ENCODE data around the gene OGDH.

OGDH gene

GRCh38 chr7:44621750-44622103 lies 15.3 kb downstream of the OGDH start:
- no peak overlapping the region for H3K4me3 Mint-ChIP-seq
- peaks cover 39% of the 10 kb centered on the region for H3K36me3 Mint-ChIP-seq (ENCODE audit: low read depth)
- H3K27ac Mint-ChIP-seq, result no peak overlapping the region
- H3K27me3 Mint-ChIP-seq (ENCODE audit: low read depth), result no peaks in the 10 kb centered on the region
- peaks cover 77% of the 10 kb centered on the region for H3K4me1 Mint-ChIP-seq (ENCODE audit: low read depth)
- H3K9me3 Mint-ChIP-seq, result no peaks in the 10 kb centered on the region

- peak overlapping the region; percentile 94 for H3K27ac Mint-ChIP-seq
- no peaks in the 10 kb centered on the region for H3K27me3 Mint-ChIP-seq (ENCODE audit: low read depth)
- H3K36me3 Mint-ChIP-seq (ENCODE audit: low read depth), result peaks cover 39% of the 10 kb centered on the region
- H3K4me3 Mint-ChIP-seq, result peak overlapping the region; percentile 78
- peaks cover 70% of the 10 kb centered on the region for H3K4me1 Mint-ChIP-seq (ENCODE audit: low read depth)
- no peaks in the 10 kb centered on the region for H3K9me3 Mint-ChIP-seq
Observed at GRCh38 chr7:44622342-44623151, 16.1 kb downstream of the OGDH start.

- H3K9me3 Mint-ChIP-seq, result no peaks in the 10 kb centered on the region
- no peaks in the 10 kb centered on the region for H3K27me3 Mint-ChIP-seq (ENCODE audit: low read depth)
- H3K4me1 Mint-ChIP-seq (ENCODE audit: low read depth), result peaks cover 58% of the 10 kb centered on the region
- peaks cover 36% of the 10 kb centered on the region for H3K36me3 Mint-ChIP-seq (ENCODE audit: low read depth)
- H3K4me3 Mint-ChIP-seq, result peak overlapping the region; percentile 64
- H3K27ac Mint-ChIP-seq, result peak overlapping the region; percentile 94
Observed at GRCh38 chr7:44624318-44624717, 17.9 kb downstream of the OGDH start.

- Mint-ChIP-seq H3K27me3 (ENCODE audit: low read depth) (no peaks in the 10 kb centered on the region), H3K27ac (peak overlapping the region; percentile 62), H3K9me3 (no peaks in the 10 kb centered on the region), H3K4me1 (ENCODE audit: low read depth) (peaks cover 61% of the 10 kb centered on the region), H3K4me3 (no peak overlapping the region), H3K36me3 (ENCODE audit: low read depth) (peaks cover 44% of the 10 kb centered on the region)
Observed at GRCh38 chr7:44625526-44626471, 19.4 kb downstream of the OGDH start.

GRCh38 chr7:44626620-44627019 lies 20.2 kb downstream of the OGDH start:
- peaks cover 64% of the 10 kb centered on the region for H3K4me1 Mint-ChIP-seq (ENCODE audit: low read depth)
- H3K36me3 Mint-ChIP-seq (ENCODE audit: low read depth), result peaks cover 41% of the 10 kb centered on the region
- H3K4me3 Mint-ChIP-seq, result no peak overlapping the region
- H3K27ac Mint-ChIP-seq, result no peak overlapping the region
- no peaks in the 10 kb centered on the region for H3K9me3 Mint-ChIP-seq
- no peaks in the 10 kb centered on the region for H3K27me3 Mint-ChIP-seq (ENCODE audit: low read depth)

GRCh38 chr7:44629829-44630522 lies 23.5 kb downstream of the OGDH start:
- Mint-ChIP-seq H3K4me1 (ENCODE audit: low read depth) (peaks cover 58% of the 10 kb centered on the region), H3K27ac (peak overlapping the region; percentile 62), H3K9me3 (no peaks in the 10 kb centered on the region), H3K36me3 (ENCODE audit: low read depth) (peaks cover 40% of the 10 kb centered on the region), H3K27me3 (ENCODE audit: low read depth) (no peaks in the 10 kb centered on the region), H3K4me3 (no peak overlapping the region)

GRCh38 chr7:44630792-44631457 lies 24.5 kb downstream of the OGDH start:
- H3K36me3 Mint-ChIP-seq (ENCODE audit: low read depth), result peaks cover 38% of the 10 kb centered on the region

GRCh38 chr7:44631458-44632115 lies 25.2 kb downstream of the OGDH start:
- peaks cover 58% of the 10 kb centered on the region for H3K4me1 Mint-ChIP-seq (ENCODE audit: low read depth)
- H3K4me3 Mint-ChIP-seq, result peak overlapping the region; percentile 70
- H3K27ac Mint-ChIP-seq, result peak overlapping the region; percentile 95
- no peaks in the 10 kb centered on the region for H3K9me3 Mint-ChIP-seq
- peaks cover 36% of the 10 kb centered on the region for H3K36me3 Mint-ChIP-seq (ENCODE audit: low read depth)
- no peaks in the 10 kb centered on the region for H3K27me3 Mint-ChIP-seq (ENCODE audit: low read depth)

More at GRCh38 chr7:44630792-44631457, 24.5 kb downstream of the OGDH start:
- Mint-ChIP-seq H3K27me3 (ENCODE audit: low read depth) (no peaks in the 10 kb centered on the region), H3K27ac (peak overlapping the region; percentile 95), H3K9me3 (no peaks in the 10 kb centered on the region), H3K4me3 (no peak overlapping the region), H3K4me1 (ENCODE audit: low read depth) (peaks cover 57% of the 10 kb centered on the region)

GRCh38 chr7:44632196-44632595 lies 25.8 kb downstream of the OGDH start:
- H3K27me3 Mint-ChIP-seq (ENCODE audit: low read depth), result no peaks in the 10 kb centered on the region
- H3K4me3 Mint-ChIP-seq, result no peak overlapping the region
- H3K36me3 Mint-ChIP-seq (ENCODE audit: low read depth), result peaks cover 39% of the 10 kb centered on the region
- H3K27ac Mint-ChIP-seq, result peak overlapping the region; percentile 95
- H3K4me1 Mint-ChIP-seq (ENCODE audit: low read depth), result peaks cover 64% of the 10 kb centered on the region
- H3K9me3 Mint-ChIP-seq, result no peaks in the 10 kb centered on the region

- Mint-ChIP-seq H3K27ac (peak overlapping the region; percentile 92), H3K9me3 (no peaks in the 10 kb centered on the region), H3K4me3 (peak overlapping the region; percentile 53), H3K27me3 (ENCODE audit: low read depth) (no peaks in the 10 kb centered on the region), H3K36me3 (ENCODE audit: low read depth) (peaks cover 46% of the 10 kb centered on the region), H3K4me1 (ENCODE audit: low read depth) (peaks cover 73% of the 10 kb centered on the region)
Observed at GRCh38 chr7:44633254-44634186, 27.1 kb downstream of the OGDH start.

GRCh38 chr7:44634187-44634838 lies 27.9 kb downstream of the OGDH start:
- Mint-ChIP-seq H3K36me3 (ENCODE audit: low read depth) (peaks cover 43% of the 10 kb centered on the region), H3K4me3 (peak overlapping the region; percentile 53), H3K4me1 (ENCODE audit: low read depth) (peaks cover 77% of the 10 kb centered on the region), H3K9me3 (no peaks in the 10 kb centered on the region), H3K27me3 (ENCODE audit: low read depth) (no peaks in the 10 kb centered on the region), H3K27ac (peak overlapping the region; percentile 92)

GRCh38 chr7:44634839-44635591 lies 28.6 kb downstream of the OGDH start:
- Mint-ChIP-seq H3K36me3 (ENCODE audit: low read depth) (peaks cover 42% of the 10 kb centered on the region), H3K27me3 (ENCODE audit: low read depth) (no peaks in the 10 kb centered on the region), H3K9me3 (no peaks in the 10 kb centered on the region), H3K27ac (peak overlapping the region; percentile 92), H3K4me1 (ENCODE audit: low read depth) (peaks cover 81% of the 10 kb centered on the region), H3K4me3 (no peak overlapping the region)
